OCI-LY1 (cell line): ENCODE data around the gene C1GALT1C1L.
"Not testable (repeated sequence)": the region's sequence is repeated elsewhere in the genome, so short reads cannot be mapped to it uniquely, and the experiment has no call there.

Experiments used
- H2AFZ ChIP-seq: fragments of 200-600 bp; sonication (generic), shearing (Covaris generic); 2 replicates; pipeline ENCODE4 v1.6.0; 2014; ENCODE audit warnings: antibody characterized with exemption, mild to moderate bottlenecking, low read length
- H3F3A ChIP-seq: fragments of 200-600 bp; sonication (generic), shearing (Covaris generic); 2 replicates; pipeline ENCODE4 v1.6.0; 2014; ENCODE audit warnings: mild to moderate bottlenecking, antibody characterized with exemption, low read length, moderate library complexity; ENCODE audit not compliant: insufficient read depth
- H3K27ac ChIP-seq: fragments of 200-600 bp; sonication (generic); 2 replicates; pipeline ENCODE4 v1.5.1; 2014; ENCODE audit warnings: low read length, mixed run types, mild to moderate bottlenecking, low read depth; ENCODE audit not compliant: poor library complexity, severe bottlenecking
- H3K27me3 ChIP-seq: fragments of 200-600 bp; sonication (generic); 2 replicates; pipeline ENCODE4 v1.6.0; 2014; ENCODE audit warnings: antibody characterized with exemption, mild to moderate bottlenecking, low read length, moderate library complexity; ENCODE audit not compliant: insufficient read depth
- H3K36me3 ChIP-seq: fragments of 200-600 bp; sonication (generic); 2 replicates; pipeline ENCODE4 v1.6.1; 2014; ENCODE audit warnings: mild to moderate bottlenecking, antibody characterized with exemption, low read length, moderate library complexity, mixed read lengths; ENCODE audit not compliant: insufficient read depth
- H3K4me1 ChIP-seq: fragments of 200-600 bp; sonication (generic); 2 replicates; pipeline ENCODE4 v1.5.1; 2014; ENCODE audit warnings: mild to moderate bottlenecking, low read length, moderate library complexity; ENCODE audit not compliant: insufficient read depth, severe bottlenecking
- H3K4me2 ChIP-seq: fragments of 200-600 bp; sonication (generic), shearing (Covaris generic); 2 replicates; pipeline ENCODE4 v1.6.1; 2014; ENCODE audit warnings: low read length
- H3K4me3 ChIP-seq: fragments of 200-600 bp; sonication (generic); 2 replicates; pipeline ENCODE4 v1.5.1; 2014; ENCODE audit warnings: low read length, low read depth, mild to moderate bottlenecking, mixed read lengths; ENCODE audit not compliant: poor library complexity, severe bottlenecking
- H3K79me2 ChIP-seq: fragments of 200-600 bp; shearing (Covaris generic); 2 replicates; pipeline ENCODE4 v1.6.1; 2016; ENCODE audit warnings: mixed run types, low read length, mixed read lengths; ENCODE audit not compliant: insufficient read depth
- H3K9ac ChIP-seq: fragments of 200-600 bp; sonication (generic), shearing (Covaris generic); 2 replicates; pipeline ENCODE4 v1.6.1; 2014; ENCODE audit warnings: mild to moderate bottlenecking, low read length, mixed read lengths
- H3K9me2 ChIP-seq: fragments of 200-600 bp; sonication (generic), shearing (Covaris generic); 2 replicates; pipeline ENCODE4 v1.6.1; 2014; ENCODE audit warnings: low read depth, mild to moderate bottlenecking, low read length, mixed read lengths
- H3K9me3 ChIP-seq: fragments of 200-600 bp; shearing (Covaris generic); 2 replicates; pipeline ENCODE4 v1.6.1; 2014; ENCODE audit warnings: low read length, mixed read lengths
- H4K20me1 ChIP-seq: fragments of 200-600 bp; sonication (generic), shearing (Covaris generic); 2 replicates; pipeline ENCODE4 v1.6.0; 2016; ENCODE audit warnings: mild to moderate bottlenecking, low read length; ENCODE audit not compliant: insufficient read depth
- CTCF ChIP-seq: fragments of 200-600 bp; sonication (generic), shearing (Covaris generic); IDR thresholded peaks from 2 replicates; pipeline ENCODE4 v1.5.1; 2017; ENCODE audit warnings: mild to moderate bottlenecking, antibody characterized with exemption, low read length, moderate library complexity, mixed read lengths
- EZH2 ChIP-seq: fragments of 200-600 bp; sonication (generic), shearing (Covaris generic); IDR thresholded peaks from 2 replicates; pipeline ENCODE4 v1.8.0; 2017; ENCODE audit warnings: borderline replicate concordance, mixed run types, mild to moderate bottlenecking, antibody characterized with exemption, low read length, moderate library complexity, mixed read lengths

The C1GALT1C1L gene

DNA sequence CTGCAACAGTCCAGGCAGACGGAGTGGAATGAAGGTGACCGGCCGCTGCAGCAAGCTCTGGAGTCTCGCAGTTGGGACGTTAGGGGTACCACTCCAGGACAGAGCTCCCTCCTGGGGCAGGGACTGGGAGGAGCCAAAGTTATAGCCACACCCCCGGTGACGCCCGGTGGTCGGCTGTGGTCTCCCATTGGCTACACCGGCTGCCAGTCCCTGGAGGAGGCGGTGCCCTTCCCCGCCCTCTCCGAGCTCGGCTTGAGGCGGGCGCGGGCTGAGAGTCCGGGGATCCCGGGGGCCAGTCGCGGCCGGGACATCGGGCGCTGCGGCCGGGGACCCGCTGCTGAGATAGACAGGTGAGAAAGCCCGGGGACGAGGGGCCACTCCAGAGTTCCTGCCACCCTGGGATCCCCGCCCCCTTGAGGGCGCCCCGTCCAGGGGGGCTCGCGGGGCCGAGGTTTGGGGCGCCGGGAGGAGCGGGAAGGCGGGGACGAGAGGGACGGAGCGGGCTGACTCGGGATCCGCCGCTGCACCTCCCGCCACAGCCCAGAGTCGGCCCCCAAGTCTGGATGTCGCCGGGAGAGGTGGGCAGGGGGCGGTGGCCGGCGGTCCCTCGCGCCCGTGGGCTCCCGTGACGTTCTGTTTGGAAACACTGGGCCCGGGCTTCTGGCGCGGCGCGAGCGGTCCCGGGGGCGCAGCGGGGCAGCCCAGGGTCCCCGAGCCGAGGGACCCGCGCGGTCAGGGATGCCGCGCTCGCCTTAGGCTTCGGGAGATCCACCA lies 39.0 kb downstream of the C1GALT1C1L start, which contains the start of gene PLEKHH2:
TSS of gene PLEKHH2 (plus strand) at position 231 of the 774 bp plus-strand sequence. CDS start 7,414 bp downstream, outside the sequence.
- Histone ChIP-seq H3F3A (no peaks in the 10 kb centered on the region), H4K20me1 (no peaks in the 10 kb centered on the region), H3K79me2 (no peaks in the 10 kb centered on the region), H3K36me3 (no peaks in the 10 kb centered on the region), H3K9me3 (peaks cover 3% of the 10 kb centered on the region; the same call in 1 of the 2 replicates), H3K27me3 (no peaks in the 10 kb centered on the region; the same call in 1 of the 2 replicates), H2AFZ (no peak within 1 kb of the TSS), H3K4me1 (no peaks in the 10 kb centered on the region), H3K9me2 (no peaks in the 10 kb centered on the region), H3K9ac (no peak within 1 kb of the TSS), H3K4me3 (no peak within 1 kb of the TSS), H3K27ac (no peak within 1 kb of the TSS), H3K4me2 (no peak within 1 kb of the TSS)
- no peak for TF ChIP-seq EZH2
- TF ChIP-seq CTCF = no peak

- Histone ChIP-seq H3K4me1 (no peaks in the 10 kb centered on the region), H3K9me2 (no peaks in the 10 kb centered on the region), H3K79me2 (no peaks in the 10 kb centered on the region), H2AFZ (no peak overlapping the region), H3K4me2 (no peak overlapping the region), H3K27me3 (no peaks in the 10 kb centered on the region; the same call in 1 of the 2 replicates), H3F3A (no peaks in the 10 kb centered on the region), H3K36me3 (no peaks in the 10 kb centered on the region), H3K4me3 (no peak overlapping the region), H4K20me1 (no peaks in the 10 kb centered on the region), H3K9ac (no peak overlapping the region), H3K9me3 (peaks cover 3% of the 10 kb centered on the region; the same call in 1 of the 2 replicates), H3K27ac (no peak overlapping the region)
- no peak for TF ChIP-seq EZH2
- no peak for TF ChIP-seq CTCF
Measured at GRCh38 chr2:43636621-43637020, 39.6 kb downstream of the C1GALT1C1L start.

- not testable (repeated sequence) for H4K20me1 ChIP-seq, H3K79me2 ChIP-seq, H3K4me3 ChIP-seq, H3F3A ChIP-seq, H3K9me2 ChIP-seq, H3K27ac ChIP-seq, H3K27me3 ChIP-seq, H3K4me2 ChIP-seq, H3K9me3 ChIP-seq, H2AFZ ChIP-seq, H3K9ac ChIP-seq, H3K4me1 ChIP-seq, H3K36me3 ChIP-seq
Measured at GRCh38 chr2:43636153-43636552, 40.1 kb downstream of the C1GALT1C1L start.
